Hematopoietic multipotent progenitor cell treated with erythropoietin and hydrocortisone succinate and interleukin-3 and kit ligand, for 15 days (in vitro differentiated cells): ENCODE measurements around the gene WDR1.
A peak's percentile ranks its signal among the peaks of the same experiment; 100 is the strongest.
"Not testable (repeated sequence)": the region's sequence is repeated elsewhere in the genome, so short reads cannot be mapped to it uniquely, and the experiment has no call there.

Experiments used
- DNase-seq: peaks from one replicate; pipeline ENCODE4 v3.0.0-alpha.2; 2015; ENCODE audit warnings: low spot score

WDR1 gene

DNA sequence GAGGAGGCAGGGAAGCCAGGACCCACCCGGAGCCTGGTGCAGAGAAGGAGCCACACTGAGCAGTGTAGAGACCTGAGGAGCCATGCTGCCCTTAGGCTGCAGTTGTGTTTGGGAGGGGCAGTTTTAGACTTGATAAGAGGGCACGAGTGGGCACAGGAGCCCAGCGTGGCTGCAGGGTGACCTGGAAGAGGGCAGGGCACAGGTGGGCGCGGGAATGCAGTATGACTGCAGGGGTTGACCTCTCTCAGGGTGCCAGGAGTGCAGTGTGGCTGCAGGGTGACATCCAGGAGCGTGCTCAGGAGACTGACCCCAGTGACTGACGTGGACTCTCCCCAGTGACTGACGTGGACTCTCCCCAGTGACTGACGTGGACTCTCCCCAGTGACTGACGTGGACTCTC is 14.6 kb upstream of the WDR1 start:
- no peak for DNase-seq

DNA sequence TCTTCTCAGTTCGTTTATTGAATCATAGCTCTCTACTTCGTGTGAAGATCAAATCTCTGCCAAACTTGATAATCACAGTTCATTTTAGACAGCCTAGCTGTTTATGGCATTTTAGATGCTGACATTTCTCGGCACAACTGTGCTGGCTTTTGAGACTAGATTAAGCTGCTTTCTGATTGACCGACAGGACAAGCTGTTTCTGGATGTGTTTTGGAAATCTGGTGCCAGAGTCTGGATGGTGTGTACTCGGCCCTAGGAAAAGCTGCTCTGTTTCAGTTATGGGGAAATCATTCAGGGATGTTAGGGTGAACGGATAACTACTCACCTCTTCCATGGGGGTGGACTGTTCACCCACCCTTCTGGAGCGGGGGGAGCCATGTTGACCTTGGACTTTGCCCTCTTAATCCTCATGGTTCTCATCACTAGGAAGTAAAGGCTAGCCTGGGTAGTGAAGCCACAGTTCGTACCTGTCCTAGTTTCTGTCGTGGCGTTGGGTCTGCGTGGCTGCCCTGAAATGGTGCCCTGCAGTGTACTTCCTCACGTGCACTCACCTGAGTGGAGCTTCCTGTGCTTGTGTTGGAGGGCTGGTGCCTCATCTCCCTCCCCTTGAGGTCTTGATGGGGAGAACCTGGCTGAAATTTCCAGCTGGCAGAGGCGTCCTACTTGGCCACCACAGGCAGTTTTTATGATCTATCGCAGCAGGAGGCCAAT is 13.7 kb upstream of the WDR1 start:
- no peak for DNase-seq

DNA sequence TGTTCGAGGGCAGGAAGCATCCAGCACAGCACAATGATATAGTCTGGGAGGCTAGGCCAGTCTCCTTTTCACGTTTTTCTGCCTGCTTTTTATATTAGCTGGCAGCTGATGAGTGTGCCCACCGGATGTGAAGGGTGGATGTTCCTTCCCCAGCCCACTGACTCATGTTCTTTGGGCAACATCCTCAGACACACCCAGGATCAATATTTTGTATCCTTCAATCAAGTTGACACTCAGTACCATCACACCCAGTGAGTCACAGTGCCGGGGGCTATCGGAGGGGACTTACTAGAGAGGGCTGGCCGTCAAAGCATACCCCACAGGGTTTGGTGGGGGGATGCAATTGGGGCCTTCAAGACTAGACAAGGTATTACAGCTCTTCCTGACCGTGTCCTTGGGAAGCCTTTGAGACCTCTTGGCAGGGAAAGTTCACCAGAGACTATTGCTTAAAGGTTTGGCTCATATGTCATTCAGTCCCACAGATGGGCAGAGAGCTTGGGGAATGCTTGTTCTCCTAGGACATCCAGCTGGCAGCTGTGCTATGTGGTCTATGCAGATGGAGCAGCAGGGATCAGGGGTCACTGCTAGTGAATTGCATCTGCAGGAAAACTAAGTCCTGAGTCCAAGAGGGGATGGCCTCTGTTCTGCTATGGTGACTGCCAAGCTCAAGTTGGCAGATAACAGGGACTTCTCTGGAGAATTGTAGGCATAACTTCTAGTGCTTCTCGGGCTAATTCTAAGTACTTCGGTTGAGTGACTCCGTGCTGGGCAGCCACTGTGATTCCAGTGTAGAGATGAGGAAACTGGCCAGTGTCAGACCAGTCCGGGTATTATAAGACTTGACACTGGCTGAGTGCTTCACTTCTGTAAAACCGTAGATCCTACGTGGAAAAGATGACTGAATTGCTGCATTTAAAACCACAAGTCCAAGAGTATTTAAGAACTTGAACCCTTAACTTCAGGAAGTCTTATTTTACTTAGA is 12.9 kb upstream of the WDR1 start:
- DNase-seq = no peak

DNA sequence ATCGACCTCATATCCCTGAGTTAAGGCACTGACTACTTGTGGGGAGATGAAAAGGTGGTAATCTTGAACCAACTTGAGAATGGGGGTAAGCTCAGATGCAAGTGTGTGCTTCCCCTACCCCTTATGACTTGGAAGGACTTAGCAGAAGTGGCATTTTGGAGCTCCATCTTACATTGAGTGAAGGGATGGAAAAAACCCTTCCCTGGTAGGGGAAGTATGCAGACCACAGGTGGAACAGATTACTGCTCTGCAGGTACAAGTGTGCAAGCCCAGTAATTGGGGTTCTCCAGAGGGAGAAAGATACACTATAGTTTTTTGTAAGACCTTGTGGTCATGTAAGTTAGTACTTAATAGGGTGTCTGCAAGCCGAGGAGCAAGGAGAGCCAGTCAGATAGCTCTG is 12.2 kb upstream of the WDR1 start:
- DNase-seq = no peak

DNA sequence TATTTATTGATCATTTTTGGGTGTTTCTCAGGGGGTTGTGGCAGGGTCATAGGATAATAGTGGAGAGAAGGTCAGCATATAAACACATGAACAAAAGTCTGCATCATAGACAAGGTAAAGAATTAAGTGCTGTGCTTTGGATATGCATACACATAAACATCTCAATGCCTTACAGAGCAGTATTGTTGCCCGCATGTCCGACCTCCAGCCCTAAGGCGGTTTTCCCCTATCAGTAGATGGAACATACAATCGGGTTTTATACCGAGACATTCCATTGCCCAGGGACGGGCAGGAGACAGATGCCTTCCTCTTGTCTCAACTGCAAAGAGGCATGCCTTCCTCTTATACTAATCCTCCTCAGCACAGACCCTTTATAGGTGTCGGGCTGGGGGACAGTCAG is 10.9 kb upstream of the WDR1 start:
- not testable (repeated sequence) for DNase-seq

DNA sequence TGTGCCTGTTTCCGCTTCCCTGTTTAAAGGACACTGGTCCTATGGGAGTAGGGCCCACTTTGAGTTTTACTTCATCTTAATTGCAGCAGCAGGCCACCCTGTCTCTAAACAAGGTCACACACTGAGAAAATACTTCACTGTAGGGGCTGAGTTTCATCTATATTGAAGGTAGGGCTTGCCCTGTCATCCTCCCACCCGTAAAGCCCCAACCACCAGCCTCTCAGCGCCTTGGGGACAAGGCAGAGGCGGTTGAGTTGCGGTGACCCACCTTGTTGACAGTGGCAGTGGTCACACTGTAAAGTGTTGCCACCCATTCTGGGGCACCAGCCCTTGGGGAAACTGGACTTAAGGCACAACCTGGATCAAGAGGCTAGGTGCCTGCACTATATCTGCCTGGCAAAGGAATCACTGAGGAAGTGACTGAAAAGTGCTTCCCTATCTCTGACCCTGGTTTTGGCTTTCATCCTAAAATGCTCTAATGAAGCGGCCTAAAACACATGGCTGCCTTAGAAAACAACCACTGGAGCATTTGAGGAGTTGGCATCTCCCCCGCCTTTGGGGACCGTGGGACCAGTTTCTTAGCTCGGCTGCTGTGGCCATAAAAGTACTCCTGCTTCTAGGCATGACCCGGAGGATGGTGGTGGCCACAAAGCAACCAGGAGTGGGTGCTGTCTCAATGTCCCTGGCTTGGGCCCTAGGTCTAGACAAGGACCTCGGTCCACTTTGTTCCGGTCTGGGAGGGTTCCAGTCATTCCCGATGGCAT is 7.8 kb upstream of the WDR1 start:
- DNase-seq = no peak

DNA sequence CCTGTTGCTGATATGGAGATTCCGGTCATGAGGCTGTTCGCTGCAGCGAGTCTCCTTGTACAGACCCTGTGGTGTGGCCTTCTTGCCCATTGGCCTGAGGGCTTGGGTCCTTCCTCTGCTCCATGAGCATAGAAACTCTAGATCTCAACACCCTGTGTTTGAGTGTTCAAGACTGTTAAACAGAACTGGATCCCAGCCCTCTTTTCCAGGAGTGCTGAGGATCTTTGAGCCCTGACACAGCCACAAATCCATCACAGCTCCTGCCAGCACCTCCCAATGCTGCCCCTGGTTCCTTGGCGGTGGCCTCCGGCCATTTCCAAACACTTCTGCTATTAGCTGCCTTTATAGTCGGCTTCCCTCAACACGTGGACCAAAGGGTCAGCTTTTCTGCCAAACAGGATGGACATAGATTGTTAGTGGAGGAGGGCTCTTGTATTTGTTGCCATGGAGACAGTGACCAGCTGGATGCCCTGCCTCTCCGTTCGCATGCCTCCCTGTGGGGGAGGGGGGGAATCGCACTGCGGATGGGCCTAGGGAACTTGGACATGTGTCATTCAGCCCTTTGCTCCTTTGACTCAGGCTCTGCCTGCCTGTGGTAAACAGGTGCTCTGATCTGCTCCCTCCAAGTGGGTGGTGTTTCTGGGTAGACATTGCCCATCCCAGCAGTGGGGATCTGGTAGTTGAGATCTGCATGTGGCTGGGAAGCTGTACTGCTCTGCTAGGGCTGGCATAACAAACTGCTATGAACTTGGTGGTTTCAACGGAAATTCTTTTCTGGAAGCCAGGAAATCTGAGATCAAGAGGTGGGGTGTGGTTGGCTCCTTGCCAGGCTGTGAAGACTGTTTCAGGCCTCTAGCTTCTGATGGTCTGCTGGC is 6.9 kb upstream of the WDR1 start:
- peak; percentile 26 for DNase-seq

DNA sequence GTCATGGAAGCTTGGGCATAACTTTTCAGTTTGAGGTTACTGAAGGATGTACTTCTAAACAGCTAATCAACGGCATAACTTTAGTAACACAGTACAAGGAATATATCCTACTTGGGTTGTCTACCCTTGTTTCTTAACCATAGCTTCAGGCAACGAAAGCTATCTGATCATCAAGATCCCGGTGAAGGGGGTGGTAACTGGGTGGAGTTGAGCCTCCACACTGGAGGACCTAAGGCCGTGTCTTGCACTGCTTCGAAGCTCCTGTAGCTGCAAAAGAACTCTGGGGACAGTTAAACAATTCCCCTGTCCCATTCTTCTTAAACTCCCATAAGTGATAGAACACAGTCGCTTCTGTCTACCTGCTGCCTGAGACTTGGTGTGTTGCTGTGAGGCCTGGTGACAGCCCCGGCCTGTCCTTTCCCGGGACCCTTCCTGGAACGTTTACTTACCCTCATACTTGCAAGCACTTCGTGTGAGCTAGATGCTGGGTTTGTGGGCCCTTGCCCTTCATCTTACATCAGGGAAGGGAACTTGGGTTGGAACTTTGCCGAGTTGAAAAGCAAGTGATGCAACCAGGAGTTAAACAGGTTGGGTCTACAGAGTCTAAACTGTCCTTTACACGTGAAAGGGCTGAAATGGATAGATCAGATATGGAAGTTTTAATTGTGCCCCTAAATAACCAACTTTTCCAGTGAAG is 5.8 kb upstream of the WDR1 start:
- DNase-seq = no peak

DNA sequence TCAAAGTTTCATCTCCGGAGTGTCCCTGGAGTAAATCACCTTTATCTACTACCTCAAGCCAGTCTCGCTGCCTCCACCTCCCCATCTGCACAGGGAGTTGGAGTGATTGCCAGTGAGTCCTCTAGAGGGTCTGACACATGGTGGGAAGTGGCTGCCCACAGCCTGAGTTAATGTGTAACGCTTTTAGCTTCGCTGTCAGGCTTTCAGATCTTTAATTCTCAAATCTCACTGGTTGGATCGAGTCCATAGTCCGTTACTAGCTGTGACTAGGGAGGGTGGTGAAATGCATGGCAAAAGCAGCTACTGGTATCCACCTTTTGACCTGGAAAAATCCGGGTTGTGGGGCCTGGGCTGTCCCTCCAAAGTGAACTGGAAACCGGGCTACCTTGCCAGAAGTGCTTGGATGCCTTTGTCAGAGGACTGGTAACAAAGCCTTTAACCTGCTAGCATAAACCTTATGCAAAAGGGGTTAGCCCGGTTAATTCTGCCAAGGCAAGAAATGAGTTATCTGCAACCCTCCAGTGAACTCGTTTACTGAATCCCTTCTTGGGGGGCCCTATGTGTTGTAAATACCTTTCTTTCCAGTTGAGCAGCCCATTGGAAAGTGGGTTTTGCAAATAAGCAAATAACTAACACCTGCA is 5.1 kb upstream of the WDR1 start:
- DNase-seq = no peak

DNA sequence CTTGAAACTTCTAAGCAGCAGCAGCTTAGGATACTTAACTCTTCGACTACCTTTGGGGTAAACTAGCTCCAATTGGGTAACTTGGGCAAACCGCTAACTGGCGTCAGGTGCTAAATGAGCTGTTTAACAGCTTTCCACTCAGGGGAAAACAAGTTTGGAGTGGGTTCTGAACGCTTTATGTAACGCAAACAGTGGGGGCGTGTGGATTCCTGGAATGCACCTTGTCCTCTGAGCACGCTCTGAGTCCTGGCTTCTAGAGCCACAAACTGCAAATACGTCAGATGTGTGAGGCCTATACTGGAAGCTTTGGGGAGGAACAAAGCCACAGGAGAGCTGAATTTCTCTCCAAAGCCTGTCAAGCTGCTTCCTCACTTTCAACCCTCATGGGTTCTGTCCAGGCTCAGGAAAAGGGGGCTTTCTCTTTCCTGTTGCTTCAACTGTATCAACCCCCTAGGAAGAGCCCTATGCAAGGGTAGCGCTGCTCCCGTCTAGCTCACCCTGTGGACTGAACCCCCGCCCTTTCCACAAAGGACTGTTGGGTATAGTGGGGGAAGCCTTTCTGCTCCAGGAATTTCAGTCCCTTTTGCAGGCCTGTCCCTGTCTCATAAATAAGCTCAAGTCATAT is 4.5 kb upstream of the WDR1 start:
- no peak for DNase-seq

DNA sequence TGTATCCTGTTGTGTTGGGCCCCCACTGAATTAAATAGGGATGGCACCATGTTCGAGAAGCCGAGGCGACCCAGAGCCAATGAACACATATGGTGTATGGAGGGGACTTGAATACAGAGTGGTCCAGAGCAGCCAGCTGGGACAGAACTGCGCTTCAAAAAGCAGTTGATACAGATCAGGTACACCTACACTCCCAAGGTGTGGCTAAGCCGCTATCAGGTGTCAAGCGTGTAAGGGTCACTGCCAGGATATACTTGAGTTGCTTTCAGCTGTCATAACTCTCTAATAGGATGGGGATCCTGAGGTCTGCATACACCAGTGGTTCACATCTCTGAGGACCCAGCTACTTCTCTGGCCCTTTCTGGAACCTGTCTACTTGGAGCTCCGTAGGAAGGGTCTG is 3.2 kb upstream of the WDR1 start:
- DNase-seq = no peak

DNA sequence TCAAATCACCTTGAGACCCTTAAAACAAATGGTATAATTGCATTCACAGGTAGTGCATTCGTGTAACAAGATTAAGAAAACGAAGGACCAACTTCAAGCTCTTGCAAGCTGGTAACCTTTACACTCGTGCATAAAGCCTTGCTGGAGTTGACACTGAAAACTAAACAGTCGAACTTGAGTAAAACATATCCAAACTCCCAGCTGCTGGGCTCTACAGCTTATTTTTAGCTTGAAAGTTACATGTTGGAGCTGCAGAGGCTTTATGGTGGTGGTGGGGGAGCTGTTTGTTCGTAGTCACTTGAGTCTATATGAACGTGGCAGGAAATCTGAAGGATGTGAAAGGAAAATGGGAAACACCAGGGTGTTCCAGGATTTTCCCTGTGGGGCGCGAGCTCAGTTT is 2.7 kb upstream of the WDR1 start:
- no peak for DNase-seq

DNA sequence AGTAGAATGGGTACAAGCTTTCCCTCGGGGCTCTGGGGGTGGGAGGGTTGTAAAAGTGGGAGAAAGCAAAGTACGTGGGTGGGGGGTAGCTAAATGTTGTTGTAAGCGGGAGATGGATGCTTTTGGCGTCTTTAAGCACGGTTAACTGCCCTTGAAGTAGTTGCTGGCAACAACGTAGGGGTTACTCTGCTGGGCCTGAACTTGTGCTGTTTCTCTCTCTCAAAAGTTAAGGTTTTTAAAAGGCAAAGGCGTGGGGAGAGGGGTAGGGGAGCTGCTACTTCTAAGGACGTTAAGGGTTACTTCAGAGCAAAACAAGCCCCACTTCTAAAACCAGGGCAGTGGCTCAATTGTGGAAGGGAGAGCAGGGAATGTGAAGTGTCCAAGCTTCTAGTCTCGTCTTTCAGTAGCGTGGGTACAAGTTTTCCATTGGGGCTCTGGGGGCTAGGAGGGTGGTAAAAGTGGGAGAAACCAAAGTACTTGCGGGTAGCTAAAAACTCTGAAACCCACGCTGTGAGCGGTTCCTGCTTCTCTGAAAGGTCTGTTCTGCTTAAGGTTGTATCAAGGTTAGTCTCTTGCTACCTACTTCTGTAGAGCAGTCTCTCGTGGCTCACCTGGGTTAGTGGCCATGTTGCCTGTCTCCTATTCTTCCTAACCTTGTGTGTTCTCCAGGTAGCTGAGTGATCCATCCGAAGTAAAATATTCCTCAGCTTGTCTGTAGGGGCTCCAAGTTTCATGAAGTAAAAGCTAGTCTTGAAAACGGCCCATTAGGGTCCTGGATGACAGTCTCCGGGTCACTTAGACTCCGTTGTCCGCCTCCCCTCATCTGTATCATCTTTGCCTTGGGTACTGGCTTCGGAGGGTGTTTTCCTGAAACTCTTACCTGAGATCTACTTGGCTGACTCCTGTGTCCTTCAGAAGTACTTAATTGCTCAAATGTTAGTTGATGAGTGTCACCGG is 1.7 kb upstream of the WDR1 start:
- DNase-seq = no peak

DNA sequence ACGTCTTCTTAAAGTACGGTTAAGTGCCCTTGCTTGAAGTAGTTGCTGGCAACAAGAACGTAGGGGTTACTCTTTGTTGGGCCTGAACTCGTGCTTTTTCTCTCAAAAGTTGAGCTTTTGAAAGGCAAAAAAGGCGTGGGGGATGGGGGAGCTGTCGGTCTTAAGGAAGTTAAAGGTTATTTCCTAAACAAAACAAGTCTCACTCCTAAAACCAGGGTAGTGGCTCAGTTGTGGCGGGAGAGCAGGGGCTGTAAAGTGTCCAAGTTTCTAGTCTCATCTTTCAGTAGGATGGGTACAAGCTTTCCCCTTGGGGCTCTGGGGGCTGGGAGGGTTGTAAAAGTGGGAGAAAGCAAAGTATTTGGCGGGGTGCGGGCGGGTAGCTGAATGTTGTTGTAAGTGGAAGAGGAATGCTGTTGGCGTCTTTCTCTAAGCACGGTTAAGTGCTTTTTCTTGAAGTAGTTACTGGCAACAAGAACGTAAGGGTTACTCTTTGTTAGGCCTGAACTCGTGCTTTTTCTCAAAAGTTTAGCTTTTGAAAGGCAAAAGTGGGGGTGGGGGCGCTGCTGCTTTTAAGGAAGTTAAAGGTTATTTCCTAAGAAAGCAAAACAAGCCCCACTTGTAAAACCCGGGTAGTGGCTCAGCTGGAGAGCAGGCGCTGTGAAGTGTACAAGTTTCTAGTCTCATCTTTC is 904 bp upstream of the WDR1 start:
- DNase-seq = peak; percentile 9

DNA sequence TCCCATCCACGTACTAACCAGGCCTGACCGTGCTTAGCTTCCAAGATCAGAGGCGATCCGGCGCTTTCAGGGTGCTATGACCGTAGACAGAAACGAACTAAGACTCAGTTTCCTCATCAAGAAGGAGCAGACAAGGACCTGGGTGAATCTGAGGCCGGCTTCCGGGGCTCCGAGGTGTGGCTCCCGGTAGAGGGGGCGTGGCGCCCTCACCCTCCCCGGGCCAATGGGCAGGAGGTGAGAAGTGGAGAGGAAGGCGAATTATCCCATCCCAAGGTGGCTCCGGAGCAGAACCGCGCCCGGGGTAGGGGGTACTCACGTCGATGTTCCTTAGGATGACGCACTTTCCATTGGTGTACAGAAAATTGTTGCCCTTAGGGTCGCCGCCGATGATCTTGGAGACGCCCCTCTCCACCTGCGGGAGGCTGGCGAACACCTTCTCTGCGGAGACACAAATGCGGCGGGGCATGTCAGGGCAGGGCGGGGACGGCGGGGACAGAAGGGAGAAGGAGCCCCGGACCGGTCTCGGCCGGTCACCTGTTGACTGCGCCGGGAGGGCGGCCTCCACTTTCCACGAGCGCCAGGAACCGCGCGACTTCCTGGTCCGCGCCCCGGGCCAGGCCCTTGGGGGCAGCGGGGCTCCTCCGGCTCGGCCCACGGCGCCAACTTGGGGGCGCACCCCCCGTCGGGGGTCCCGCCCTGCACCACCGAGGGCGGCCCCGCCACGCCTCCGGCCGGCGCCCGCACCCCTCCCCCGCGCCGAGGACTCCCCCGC is 616 bp downstream of the WDR1 start:
- peak; percentile 54 for DNase-seq

DNA sequence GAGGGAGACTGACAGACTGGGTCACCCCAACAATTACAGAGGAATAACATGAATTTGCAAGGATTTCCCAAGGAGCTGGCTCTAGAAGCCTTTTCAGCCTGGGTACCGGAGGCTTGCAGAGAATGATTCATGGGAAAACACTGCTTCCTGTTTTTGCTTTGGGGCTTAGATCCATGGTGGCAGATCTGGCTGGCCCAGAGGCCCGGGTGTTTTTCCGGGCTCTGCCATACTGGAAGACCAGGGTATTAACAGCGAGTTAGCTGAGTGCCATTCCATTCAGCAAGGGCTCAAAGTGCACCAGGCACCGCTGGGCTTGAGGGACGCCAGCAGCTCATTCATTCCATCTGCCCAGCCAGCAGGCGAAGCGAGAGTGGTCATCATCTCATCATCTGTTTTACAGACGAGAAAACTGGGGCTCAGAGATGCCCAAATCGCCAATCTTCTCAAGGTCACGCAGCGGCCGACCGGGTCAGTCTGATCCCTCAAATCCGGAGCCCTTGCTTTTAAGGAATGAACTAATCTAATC is 1.3 kb downstream of the WDR1 start:
- DNase-seq = no peak

DNA sequence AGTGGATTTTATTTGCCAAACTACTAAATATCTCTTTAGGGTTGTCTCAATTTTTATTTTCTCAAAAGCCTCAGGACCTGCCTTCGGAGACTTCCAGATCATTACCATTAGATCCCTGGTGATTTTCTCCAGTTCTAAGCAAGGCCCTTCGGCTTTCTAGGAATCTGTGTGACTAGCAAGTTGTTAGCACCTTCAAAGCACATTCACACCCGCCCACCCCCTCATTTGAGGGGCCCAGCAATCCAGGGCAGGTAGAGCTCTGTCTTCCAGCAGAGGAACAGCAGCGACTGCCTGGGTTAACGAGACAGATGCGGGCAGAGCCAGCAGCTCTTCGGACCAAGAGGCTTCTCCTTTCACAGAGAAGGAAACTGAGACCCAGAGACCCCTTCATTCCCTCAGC is 2.0 kb downstream of the WDR1 start:
- no peak for DNase-seq
